GM12891 (cell line): Measurements from ENCODE around the gene LYPD6B.
"Not testable (repeated sequence)": the region's sequence is repeated elsewhere in the genome, so short reads cannot be mapped to it uniquely, and the experiment has no call there.

ENCODE experiments used
- DNase-seq: peaks from one replicate; pipeline ENCODE4 v3.0.0; 2011; ENCODE audit warnings: low spot score; ENCODE audit not compliant: insufficient read length
- FAIRE-seq: peaks from 2 replicates; lab custom pipeline; 2011; peaks lifted over from hg19 to GRCh38; lab: Jason Lieb, UNC
- PAX5 ChIP-seq: IDR thresholded peaks from 2 replicates; pipeline ENCODE4 v1.6.1; 2011; ENCODE audit warnings: low read length, moderate library complexity, mild to moderate bottlenecking; ENCODE audit not compliant: insufficient read depth, severe bottlenecking
- POLR2A ChIP-seq: IDR thresholded peaks from 2 replicates; pipeline ENCODE4 v1.6.1; 2011; ENCODE audit warnings: low read depth, low read length, control low read depth
- POLR2AphosphoS5 ChIP-seq: IDR thresholded peaks from 2 replicates; pipeline ENCODE4 v1.6.1; 2011; ENCODE audit warnings: low read depth, low read length, control low read depth
- POU2F2 ChIP-seq: IDR thresholded peaks from 2 replicates; pipeline ENCODE4 v1.6.1; 2011; ENCODE audit warnings: low read depth, mild to moderate bottlenecking, control low read depth, low read length, moderate library complexity
- SPI1 ChIP-seq: IDR thresholded peaks from 2 replicates; pipeline ENCODE4 v1.6.1; 2011; ENCODE audit warnings: low read depth, low read length, control low read depth
- TAF1 ChIP-seq: IDR thresholded peaks from 2 replicates; pipeline ENCODE4 v1.6.1; 2011; ENCODE audit warnings: low read depth, low read length, control low read depth

Gene LYPD6B

DNA sequence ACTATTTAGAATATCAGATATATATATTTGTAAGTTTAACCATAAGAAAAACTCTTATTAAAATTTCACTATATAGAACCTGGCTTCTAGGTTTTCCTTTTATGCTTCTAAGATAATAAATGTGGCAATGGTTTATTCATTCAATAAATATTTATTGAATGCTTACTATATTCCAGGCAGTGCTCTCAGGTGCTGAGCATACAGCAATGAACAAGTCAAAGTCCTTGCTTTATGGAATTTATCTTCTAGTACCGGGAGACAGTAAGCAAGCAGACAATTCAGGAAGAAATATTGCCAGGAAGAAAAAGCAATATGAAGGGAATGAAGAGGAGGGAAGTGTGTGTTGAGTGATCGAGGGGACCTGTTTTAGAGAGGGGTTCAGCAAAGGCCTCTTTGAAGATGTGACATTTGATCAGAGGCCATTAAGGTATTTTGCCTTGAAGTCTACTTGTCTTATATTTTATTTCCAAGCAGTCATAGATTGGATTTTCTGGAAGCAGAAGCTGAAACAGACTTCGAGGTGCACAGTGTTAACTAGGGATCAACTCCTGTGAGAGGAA lies 197.4 kb downstream of the LYPD6B start:
- DNase-seq (no peak), FAIRE-seq (no peak)
- TF ChIP-seq POU2F2 (no peak), POLR2A (no peak), POLR2AphosphoS5 (no peak), PAX5 (no peak), TAF1 (no peak), SPI1 (no peak)

DNA sequence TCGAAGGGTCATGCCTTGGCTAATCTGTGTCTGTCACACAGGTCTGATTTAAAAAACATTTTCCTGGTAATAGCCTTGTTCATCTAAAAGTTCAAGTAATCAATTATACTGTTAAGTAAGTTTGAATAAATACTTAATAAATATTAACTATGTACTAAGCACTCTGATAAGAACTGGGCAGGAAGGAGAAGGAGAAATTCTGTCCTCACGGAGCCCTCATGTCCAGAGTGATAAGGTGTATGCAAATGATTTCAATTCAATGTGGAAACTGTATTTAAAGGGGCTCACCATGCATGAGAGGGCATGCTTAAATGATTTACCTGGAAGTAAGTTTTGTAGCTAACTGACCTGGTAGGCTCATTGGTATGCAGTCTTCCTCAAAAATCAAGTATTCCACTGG lies 197.9 kb downstream of the LYPD6B start:
- DNase-seq: no peak
- TF ChIP-seq SPI1 (no peak), POLR2AphosphoS5 (no peak), PAX5 (no peak), TAF1 (no peak), POLR2A (no peak), POU2F2 (no peak)
- no peak for FAIRE-seq

GRCh38 chr2:149246186-149246585 lies 207.7 kb downstream of the LYPD6B start:
- no peak for DNase-seq
- TF ChIP-seq POLR2AphosphoS5 (no peak), PAX5 (no peak), POU2F2 (no peak), POLR2A (no peak), TAF1 (no peak), SPI1 (no peak)
- FAIRE-seq: no peak

- FAIRE-seq, DNase-seq: not testable (repeated sequence)
Observed at GRCh38 chr2:149251436-149251835, 212.9 kb downstream of the LYPD6B start.

- not testable (repeated sequence) for DNase-seq, FAIRE-seq
Observed at GRCh38 chr2:149256877-149257276, 218.4 kb downstream of the LYPD6B start.

DNA sequence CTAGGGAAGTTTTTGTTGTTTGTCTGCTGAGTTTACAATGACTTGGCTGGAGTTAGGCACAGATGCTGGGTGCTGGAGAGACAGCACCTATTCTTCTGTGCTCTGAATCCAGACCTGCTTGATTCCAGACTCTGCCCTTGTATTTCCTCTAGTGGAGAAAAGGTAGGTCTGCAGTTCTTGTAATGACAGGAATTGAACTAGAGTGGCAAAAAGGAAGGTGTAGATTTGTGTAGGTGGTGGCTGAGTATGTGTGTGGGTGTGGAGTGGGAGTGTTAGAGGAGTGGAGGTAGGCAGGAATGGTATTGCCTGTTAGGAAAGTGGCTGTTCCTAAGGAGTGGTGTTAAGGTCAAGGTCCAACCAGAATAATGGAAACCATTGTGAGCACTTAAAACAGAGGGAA lies 220.0 kb downstream of the LYPD6B start:
- no peak for TF ChIP-seq POLR2A
- TF ChIP-seq POU2F2: no peak
- TF ChIP-seq TAF1: no peak
- no peak for TF ChIP-seq SPI1
- no peak for TF ChIP-seq POLR2AphosphoS5
- TF ChIP-seq PAX5: no peak
- FAIRE-seq (peak; percentile 5), DNase-seq (no peak)

- DNase-seq (no peak), FAIRE-seq (no peak)
- no peak for TF ChIP-seq SPI1
- no peak for TF ChIP-seq PAX5
- TF ChIP-seq POLR2A: no peak
- TF ChIP-seq POLR2AphosphoS5: no peak
Observed at GRCh38 chr2:149259136-149259535, 220.6 kb downstream of the LYPD6B start.

GRCh38 chr2:149261692-149262091 lies 223.2 kb downstream of the LYPD6B start:
- TF ChIP-seq TAF1 (no peak), POU2F2 (no peak), PAX5 (no peak), POLR2A (no peak), POLR2AphosphoS5 (no peak), SPI1 (no peak)
- DNase-seq: no peak
- FAIRE-seq: no peak
